HEK293T (cell line): Measurements from ENCODE around the gene POU2F3.

ENCODE experiments used
- CTBP1 ChIP-seq: fragments of 450-650 bp; IDR thresholded peaks from 2 replicates; pipeline ENCODE4 v1.6.1; 2016; ENCODE audit warnings: borderline replicate concordance
- FOXA1 ChIP-seq: fragments of 450-650 bp; IDR thresholded peaks from 2 replicates; pipeline ENCODE4 v1.6.1; 2016; ENCODE audit warnings: mild to moderate bottlenecking
- SP1 ChIP-seq: fragments of 450-650 bp; IDR thresholded peaks from 2 replicates; pipeline ENCODE4 v1.6.1; 2017
- SUZ12 ChIP-seq: fragments of 450-650 bp; IDR thresholded peaks from 2 replicates; pipeline ENCODE4 v1.6.1; 2016; ENCODE audit warnings: mild to moderate bottlenecking
- TF ChIP-seq, protein P1 (sequence below): fragments of 450-650 bp; IDR thresholded peaks from 2 replicates; pipeline ENCODE4 v1.6.1; 2016

DNA sequence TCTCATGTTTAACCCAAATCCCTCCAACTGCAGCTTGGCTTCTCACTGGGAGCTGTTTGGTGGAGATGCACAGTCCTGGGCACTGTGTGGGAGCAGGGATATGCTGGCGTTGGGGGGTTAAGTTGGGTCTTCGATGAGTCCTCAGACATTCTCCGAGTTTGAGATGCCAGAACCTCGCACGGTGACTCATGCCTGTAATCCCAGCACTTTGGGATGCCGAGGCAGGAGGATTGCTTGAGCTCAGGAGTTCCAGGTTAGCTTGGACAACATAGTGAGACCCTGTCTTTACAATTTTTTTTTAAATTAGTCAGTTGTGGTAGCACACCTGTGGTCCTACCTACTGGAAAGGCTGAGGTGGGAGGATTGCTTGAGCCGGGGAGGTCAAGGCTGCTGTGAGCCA is 20.7 kb downstream of the POU2F3 start:
- TF ChIP-seq CTBP1 (no peak), SUZ12 (no peak), SP1 (no peak), FOXA1 (no peak)
- TF ChIP-seq, protein P1, sequence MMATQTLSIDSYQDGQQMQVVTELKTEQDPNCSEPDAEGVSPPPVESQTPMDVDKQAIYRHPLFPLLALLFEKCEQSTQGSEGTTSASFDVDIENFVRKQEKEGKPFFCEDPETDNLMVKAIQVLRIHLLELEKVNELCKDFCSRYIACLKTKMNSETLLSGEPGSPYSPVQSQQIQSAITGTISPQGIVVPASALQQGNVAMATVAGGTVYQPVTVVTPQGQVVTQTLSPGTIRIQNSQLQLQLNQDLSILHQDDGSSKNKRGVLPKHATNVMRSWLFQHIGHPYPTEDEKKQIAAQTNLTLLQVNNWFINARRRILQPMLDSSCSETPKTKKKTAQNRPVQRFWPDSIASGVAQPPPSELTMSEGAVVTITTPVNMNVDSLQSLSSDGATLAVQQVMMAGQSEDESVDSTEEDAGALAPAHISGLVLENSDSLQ: no peak
